NCI-H1092 treated with DMSO at 0.1 percent for 48 hours (cell line): ENCODE data around the gene CPXM1.

Experiments
- DNase-seq: peaks from one replicate; lab custom pipeline; 2025; lab: John Stamatoyannopoulos, UW

CPXM1 gene

DNA sequence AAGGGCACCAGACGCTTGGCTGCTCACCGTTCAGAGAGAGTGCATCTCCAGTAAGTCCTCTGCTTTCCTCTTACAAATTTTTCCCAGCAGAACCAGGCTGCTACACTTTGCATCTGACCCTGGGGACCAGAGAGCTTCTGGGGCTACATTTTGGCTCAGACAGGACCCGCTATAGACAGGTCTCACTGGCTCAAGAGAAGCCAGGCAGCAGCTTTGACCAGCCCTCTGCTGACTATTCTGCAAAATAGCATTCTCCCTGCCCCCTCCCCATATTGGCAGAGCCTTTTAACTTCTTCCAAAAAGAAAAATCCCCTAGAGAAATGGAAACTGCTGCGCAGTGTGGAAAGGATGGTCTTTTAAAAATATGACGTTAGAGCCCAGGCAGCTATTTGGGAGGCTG lies 37.2 kb downstream of the CPXM1 start:
- DNase-seq = no peak

DNA sequence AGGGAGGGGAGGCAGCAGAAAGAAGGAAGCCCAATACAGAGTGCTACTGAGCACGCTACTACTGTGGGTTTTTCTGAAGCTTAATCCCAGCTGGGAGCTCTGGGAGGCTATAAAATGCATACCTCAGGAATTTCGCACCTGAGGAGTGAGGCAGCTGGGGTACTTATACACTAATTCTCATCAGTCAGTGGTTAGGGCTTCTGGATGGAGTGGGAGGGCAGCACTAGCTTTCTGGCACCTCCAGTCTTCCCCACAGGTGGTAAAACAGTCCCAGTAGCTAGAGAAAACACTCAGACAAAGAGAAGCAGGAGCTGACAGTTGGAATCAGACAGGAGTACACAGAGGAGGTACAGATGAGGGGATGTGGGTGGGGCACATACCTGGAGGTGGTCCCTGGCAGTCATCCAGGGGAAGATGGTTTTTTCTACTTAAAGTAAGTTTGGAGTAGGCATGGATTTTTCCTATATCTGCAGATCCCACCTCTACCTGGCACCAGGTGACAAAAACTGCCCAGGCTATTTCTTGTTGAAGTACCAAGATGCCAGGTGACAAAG lies 37.8 kb downstream of the CPXM1 start:
- DNase-seq = no peak

- no peak for DNase-seq
Measured at GRCh38 chr20:2761885-2762284, 38.5 kb downstream of the CPXM1 start.

GRCh38 chr20:2760952-2761305 lies 39.5 kb downstream of the CPXM1 start:
- DNase-seq = no peak

DNA sequence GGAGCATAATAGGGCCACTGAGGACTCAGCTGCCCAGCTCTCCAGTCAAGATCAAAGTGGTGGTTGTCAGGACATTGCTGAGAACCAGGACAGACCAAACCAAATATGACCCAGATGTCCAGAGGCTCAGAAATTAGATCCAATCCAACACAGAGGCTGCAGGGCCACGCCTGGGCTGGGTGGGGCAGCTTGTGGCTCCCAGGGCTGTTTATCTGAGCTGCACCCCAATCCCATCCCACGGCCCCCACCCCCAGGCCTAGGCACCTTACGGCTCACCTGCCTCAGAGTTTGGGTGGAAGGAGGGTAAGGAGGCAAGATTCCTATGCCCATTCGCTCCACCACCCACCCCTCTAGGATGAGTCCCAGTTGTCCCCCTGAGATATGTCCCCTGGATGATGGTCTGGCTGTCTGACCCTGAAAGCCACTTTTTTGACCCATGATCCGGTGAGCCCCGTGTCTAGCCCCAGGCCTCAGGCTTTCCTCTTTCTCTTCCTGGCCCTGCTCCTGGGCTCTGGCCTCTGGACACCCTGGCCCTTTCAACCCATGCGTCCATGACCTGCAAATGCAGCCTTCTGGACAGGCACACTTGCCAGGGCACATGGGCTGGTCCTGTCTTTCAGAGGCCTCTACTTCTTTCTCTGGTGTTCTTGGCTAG lies 40.0 kb downstream of the CPXM1 start:
- DNase-seq = no peak

GRCh38 chr20:2759603-2760296 lies 40.7 kb downstream of the CPXM1 start:
- DNase-seq = no peak

GRCh38 chr20:2759143-2759542 lies 41.3 kb downstream of the CPXM1 start:
- DNase-seq = no peak

- DNase-seq = no peak
Measured at GRCh38 chr20:2757969-2758368, 42.5 kb downstream of the CPXM1 start.

DNA sequence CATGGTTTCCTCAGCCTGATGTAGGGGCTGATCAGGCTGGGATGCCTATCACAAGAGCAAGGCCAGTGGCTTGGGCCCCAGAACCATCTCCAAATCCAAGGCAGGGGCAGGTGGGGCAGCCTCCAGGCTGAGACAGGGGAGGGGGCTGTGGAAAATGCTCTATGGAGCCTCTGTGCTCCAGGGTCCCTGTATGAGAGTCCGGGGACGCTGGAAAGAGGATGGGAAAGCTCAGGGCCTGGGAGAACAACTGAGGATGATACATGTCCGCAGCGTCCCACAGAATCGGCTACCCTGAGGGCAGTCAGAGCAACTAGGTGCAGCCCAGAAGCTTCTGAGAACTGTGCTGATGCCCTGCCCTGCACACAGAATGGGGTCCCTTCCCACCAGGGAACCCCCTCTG lies 43.4 kb downstream of the CPXM1 start:
- no peak for DNase-seq

DNA sequence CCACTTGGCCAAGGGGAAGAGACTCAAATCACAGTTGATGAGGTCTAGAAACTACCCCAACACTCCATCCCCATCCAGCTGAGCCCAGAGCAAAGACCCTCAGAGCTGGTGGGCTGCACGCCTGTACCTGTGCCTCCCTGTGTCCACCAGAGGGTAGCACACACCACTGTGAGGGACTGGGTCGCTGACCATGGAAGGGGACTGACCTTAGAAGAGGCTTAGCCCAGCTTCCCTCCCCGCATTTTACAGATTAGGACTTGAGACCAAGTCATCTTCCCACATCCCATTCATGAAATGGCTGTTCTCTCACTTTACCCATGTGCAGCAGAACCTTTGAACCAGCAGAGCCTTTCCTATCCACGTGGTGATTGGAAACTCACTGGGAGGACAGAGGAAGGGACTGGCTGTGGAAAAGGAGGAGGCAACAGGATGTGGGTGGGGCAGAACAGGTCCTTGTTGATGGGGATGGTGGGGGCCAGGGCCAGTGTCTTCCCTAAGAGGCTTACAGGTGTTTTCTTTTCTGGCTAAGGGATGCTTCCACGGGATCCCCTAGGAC lies 44.3 kb downstream of the CPXM1 start:
- DNase-seq = peak; percentile 24

GRCh38 chr20:2755451-2756055 lies 44.9 kb downstream of the CPXM1 start:
- no peak for DNase-seq

DNA sequence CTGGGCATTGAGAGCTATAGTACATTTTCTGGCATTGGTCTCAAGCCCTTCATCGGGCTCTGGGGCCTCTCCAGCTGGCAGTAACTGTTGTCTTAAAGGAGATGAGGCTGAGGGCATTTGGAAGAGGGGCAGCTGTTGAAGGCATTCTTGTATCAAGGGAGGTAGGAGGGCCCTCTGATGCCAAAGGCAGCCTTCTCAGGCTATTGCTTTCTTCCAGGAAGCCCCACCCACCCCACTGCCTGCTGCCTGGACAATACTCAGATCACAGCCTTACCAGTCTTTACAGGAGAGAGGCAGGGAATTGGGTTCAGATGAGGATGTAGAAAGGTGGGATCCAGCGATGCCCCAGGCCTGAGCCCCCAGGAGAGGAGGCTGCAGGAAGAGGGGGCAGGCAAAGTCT lies 46.0 kb downstream of the CPXM1 start:
- DNase-seq = no peak

DNA sequence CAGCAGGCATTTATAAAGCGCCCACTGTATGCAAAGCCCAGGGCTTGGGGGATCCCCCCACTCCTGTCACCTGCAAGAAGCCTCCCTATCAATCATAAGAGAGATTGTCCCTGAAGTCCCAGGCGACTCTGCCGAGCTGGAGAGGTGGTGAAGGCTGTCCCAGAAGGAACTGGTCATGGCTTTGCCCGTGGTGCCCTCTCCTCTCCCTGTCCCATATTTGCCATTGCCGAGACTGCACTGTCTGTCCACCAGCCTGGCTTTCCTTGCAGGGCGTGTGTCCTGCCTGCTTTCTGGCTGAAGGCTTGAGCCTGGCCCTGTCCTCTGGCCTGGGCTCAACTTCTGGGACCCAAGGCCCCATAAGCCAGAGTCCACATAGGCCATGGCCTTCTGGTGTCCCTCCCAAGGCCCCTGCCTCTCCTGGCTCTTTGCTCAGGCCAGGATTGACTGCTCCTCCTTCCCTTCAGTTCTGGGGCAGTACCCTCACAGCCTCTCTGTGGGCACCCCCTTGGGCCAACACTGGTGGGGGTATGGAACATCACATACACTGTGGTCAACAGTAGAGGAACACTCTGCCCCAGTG lies 46.9 kb downstream of the CPXM1 start:
- DNase-seq = no peak

DNA sequence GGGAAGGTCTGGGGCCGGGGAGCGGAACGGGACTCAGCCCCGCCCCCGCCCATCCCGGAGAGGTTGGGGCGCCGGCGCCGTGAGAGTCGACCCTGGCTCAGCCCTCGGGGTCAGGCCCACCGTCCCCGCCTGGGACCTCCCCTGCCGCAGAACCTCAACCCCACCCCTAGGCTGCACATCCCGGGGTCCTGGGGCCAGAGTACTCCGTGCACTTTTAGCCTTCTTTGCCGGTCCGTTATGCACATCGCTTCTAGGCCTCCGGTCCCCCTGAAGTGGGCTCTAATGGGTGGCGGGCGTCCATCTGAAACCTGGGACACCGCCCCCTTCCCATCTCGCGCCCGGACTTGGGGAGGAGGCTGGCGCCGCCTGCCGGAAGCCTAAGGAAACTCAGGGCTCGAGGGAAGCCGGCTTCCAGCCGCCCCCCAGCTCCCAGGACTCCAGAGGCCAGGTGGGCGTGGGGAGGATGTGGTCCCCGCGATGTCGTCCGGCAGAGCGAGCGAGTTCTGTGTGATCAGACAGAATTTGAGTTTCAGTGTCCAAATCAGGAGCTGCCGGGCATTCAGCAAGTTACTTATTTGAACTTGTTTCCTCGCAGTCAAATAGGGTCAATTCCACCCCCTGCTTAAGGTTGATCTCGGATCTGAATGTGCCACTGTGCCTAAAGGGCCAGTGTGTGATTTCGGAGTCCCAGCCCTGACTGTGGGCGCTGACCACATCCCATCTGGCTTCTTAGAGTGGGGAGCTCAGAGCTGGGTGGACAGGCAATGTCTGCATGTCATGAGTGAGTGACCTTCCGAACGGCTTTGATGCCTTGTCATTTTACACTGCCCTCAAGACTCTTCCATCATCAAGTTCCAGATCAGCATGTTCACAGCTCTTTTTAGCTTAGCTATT lies 47.6 kb downstream of the CPXM1 start:
- DNase-seq = peak; percentile 8

DNA sequence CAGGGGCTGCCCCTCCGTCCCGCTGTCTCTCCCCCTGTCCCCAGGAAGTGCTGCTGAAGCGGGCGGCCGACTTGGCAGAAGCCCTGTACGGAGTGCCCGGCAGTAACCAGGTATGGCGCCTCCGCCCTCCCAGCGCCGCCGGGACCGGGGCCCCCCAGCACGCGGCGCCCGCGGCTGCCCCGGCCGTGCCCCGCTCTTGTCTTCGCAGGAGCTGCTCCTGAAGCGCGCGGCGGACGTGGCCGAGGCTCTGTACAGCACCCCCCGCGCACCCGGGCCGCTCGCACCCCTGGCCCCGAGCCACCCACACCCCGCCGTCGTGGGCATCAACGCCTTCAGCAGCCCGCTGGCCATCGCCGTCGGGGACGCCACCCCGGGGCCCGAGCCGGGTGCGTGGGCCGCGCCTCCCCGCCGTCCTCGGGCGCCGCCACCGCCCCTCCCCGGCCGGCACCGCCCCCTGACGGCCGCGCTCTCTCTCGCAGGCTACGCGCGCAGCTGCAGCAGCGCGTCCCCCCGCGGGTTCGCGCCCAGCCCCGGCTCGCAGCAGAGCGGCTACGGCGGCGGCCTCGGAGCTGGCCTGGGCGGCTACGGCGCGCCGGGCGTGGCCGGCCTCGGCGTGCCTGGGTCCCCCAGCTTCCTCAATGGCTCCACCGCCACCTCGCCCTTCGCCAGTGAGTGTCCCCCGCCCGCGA lies 48.4 kb downstream of the CPXM1 start:
- peak; percentile 1 for DNase-seq

DNA sequence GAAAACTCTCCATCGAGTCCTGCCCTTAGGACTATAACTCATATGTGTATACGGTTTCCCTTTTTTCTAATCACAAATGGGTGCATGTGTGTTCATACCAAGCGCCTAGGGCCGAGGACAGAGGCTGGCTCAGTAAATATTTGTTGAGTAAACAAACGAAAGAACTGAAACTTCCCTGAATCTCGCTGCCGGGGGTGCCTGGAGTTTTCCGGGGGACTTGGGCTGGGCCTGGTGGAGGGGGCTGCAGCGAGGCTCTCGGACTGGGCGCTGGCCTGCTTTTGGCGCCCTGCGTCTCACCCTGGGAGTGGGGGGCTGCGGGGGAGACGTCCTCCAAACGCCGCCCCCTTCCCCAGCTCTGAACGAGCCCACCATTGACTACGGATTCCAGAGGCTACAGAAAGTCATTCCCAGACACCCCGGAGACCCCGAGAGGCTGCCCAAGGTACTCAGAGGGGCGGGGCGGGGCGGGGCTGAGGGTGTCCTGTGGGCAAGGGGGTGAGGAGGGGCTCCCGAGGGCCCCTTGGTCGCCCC lies 49.0 kb downstream of the CPXM1 start:
- peak; percentile 16 for DNase-seq

DNA sequence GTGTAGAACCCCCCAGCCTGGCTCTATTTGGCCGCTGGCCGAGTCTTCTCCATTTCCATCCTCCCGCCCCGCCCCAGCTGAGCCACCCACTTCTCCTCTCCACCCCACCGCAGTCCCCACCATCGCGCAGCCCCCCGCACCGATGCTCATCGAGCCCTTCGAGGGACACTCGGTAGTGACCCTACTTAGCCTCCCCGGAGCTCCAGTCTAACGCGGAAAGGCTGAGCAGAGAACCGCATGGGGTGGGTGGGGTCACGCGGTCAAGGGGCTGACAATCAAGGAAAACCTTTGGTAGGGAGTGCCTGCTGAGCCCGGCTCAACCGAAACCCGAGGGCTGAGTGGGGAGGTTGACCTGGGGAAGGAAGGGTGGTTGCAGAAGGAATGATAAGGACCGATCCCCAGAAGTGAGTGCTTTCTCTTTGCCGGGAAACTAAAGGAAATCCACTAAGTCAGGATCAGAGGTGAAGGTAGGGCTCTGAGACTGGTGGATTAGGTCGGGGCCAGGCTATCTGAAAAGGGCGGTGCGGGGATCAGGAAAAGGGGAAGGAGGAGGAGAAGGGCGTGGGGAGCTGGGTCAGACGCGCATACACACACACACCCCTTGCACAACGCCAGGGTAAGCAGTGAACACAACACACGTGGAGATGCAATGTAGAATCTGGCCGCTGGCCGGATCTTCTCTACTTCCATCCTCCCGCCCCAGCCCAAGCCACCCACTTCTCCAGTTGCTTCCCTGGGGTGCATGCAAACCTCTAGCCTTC lies 49.8 kb downstream of the CPXM1 start:
- peak; percentile 14 for DNase-seq

- DNase-seq = no peak
Measured at GRCh38 chr20:2749951-2750490, 50.4 kb downstream of the CPXM1 start.

GRCh38 chr20:2749343-2749950 lies 51.0 kb downstream of the CPXM1 start:
- DNase-seq = no peak
